ENCODE measurements around the gene SLC36A1. TPM values are rescaled to one million over a fixed set of nuclear protein-coding genes. Genes with fewer than 3 reads are reported as not detected.

SLC36A1 gene
- total RNA-seq, 1 donor from 2014 or later, result 7.9 TPM

DNA sequence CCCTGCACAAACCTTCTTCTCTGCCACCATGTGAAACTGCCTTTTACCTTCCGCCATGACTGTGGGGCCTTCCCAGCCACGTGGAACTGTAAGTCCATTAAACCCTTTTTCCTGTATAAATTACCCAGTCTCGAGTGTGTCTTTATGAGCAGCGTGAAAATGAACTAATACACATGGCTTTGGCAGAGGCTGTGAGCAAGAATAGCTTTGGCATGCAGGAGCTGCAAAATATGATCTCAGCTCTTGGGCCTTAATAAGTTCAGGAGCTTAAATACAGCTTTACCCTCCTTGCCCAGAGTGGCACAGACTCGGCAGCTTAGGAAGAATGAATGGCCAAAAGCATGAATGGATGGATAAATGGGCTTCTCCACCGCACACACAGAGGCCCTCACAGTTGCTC lies 15.7 kb upstream of the SLC36A1 start:
- H3K27ac Mint-ChIP-seq, result no peak overlapping the region
- H3K4me1 Mint-ChIP-seq (ENCODE audit: low read depth), result no peaks in the 10 kb centered on the region
- intact Hi-C loops (cut with micrococcal nuclease), result no loop called here
- H3K9me3 Mint-ChIP-seq, result no peaks in the 10 kb centered on the region
- DNase-seq (ENCODE audit: low spot score), result no peak
- no peak overlapping the region for H3K4me3 Mint-ChIP-seq
- H3K27me3 Mint-ChIP-seq (ENCODE audit: insufficient read depth), result peaks cover 7% of the 10 kb centered on the region
- no peaks in the 10 kb centered on the region for H3K36me3 Mint-ChIP-seq (ENCODE audit: low read depth)

DNA sequence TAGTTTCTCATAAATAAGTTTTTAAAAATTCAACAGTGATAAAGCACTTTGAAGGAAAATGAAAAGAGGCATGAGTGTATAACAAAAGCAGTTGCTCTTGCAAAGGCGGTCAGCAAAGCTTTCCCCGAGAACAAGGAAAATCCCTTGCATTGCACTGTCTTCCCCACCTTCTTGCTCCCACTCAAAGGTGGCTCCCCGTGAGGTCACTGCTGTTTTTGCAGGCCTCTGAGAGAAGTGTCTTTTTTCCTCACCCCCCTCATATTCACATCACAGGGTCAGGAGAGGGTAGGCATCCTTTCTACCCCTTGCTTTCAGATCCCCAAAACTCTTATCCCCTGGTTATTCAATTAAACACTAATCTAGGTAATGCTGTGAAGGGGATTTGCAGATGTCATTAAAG lies 15.2 kb upstream of the SLC36A1 start:
- no peaks in the 10 kb centered on the region for H3K9me3 Mint-ChIP-seq
- intact Hi-C loops (cut with micrococcal nuclease), result no loop called here
- no peak for DNase-seq (ENCODE audit: low spot score)
- no peak overlapping the region for H3K27ac Mint-ChIP-seq
- H3K36me3 Mint-ChIP-seq (ENCODE audit: low read depth), result no peaks in the 10 kb centered on the region
- peaks cover 7% of the 10 kb centered on the region for H3K27me3 Mint-ChIP-seq (ENCODE audit: insufficient read depth)
- no peaks in the 10 kb centered on the region for H3K4me1 Mint-ChIP-seq (ENCODE audit: low read depth)
- H3K4me3 Mint-ChIP-seq, result no peak overlapping the region

DNA sequence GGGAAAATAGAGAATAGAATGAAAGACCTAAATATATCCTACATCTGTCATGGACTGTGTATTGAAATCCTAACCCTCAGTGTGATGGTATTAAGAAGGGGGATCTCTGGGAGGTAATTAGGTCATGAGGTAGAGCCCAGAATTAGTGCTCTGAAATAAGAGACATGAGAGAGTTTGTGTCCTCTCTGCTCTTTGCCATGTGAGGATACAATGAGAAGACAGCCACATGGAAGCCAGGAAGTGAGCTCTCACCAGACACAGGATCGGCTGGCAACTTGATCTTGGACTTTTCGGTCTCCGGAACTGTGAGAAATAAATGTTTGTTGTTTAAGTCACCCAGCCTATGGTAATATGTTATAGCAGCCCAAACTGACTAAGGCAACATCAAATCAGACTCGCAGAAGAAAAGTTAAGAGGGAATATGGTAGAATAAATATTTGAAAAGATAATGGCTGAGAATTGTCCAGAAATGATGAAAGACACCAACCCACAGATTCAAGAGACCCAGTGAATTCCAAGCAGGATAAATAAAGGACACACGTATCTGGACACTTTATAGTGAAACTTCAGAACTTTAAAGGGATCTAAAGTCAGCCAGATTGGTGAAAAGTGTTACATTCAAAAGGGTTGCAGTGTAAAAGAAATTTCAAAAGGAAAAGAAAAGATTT lies 12.7 kb upstream of the SLC36A1 start:
- H3K27me3 Mint-ChIP-seq (ENCODE audit: insufficient read depth), result peaks cover 9% of the 10 kb centered on the region
- no peaks in the 10 kb centered on the region for H3K36me3 Mint-ChIP-seq (ENCODE audit: low read depth)
- peaks cover 3% of the 10 kb centered on the region for H3K9me3 Mint-ChIP-seq
- no peak overlapping the region for H3K27ac Mint-ChIP-seq
- intact Hi-C loops (cut with micrococcal nuclease), result no loop called here
- no peak for DNase-seq (ENCODE audit: low spot score)
- no peak overlapping the region for H3K4me3 Mint-ChIP-seq
- H3K4me1 Mint-ChIP-seq (ENCODE audit: low read depth), result no peaks in the 10 kb centered on the region

DNA sequence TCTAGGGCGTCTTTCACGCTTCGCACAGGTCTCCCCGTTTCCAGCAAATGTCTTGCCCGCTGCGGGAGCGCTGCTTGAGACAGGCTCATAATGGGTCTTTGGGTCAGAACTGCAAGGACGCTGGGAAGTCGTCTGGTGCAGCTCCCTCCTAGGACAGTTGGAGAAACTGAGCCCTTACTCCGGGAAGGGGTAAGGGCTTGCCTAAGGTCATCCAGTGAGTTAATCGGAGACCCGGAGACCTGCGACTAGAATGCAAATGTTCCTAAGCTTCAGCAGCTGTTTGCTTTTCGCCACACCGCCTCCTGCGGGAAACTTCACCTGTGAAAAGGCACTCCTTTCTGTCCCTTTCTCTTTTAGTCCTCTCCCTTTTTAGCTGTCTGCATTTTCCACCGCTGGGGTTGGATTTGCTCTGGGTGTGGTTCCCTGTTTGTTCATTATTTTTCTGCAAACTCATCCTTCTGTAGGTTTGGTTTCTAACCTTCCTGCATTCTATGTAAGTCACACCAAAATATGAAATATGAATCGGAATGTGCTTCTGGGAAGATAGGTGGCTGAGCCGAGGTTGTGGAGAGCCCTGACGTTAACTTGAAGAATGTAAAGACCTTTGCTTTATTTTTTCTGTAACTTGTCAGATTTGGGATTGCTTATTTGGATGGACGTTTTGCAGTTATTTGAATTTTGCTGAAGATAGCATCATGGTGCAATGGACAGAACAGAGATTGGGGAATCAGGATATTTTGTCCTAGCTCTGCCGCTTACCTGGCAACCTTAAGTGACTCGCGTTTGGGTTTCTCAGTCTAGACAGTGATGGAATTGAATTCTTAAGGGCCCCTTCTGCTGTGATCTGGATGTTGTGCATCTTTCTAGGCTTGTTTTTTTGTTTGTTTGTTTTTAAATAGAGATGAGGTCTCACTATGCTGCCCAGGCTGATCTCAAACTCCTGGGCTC lies 909 bp downstream of the SLC36A1 start:
- Mint-ChIP-seq H3K36me3 (ENCODE audit: low read depth) (no peaks in the 10 kb centered on the region), H3K9me3 (no peaks in the 10 kb centered on the region), H3K27ac (peak overlapping the region; percentile 93), H3K27me3 (ENCODE audit: insufficient read depth) (peaks cover 22% of the 10 kb centered on the region), H3K4me3 (peak overlapping the region; percentile 98), H3K4me1 (ENCODE audit: low read depth) (peaks cover 31% of the 10 kb centered on the region)
- peak; percentile 7 for DNase-seq (ENCODE audit: low spot score)
- intact Hi-C loops (cut with micrococcal nuclease), result loop anchor here (5.0 kb wide), 5 partner anchors 176 to 1091 kb away; partner anchors contain the start of genes ATOX1, GM2A and TCOF1

- H3K36me3 Mint-ChIP-seq (ENCODE audit: low read depth), result no peaks in the 10 kb centered on the region
- DNase-seq (ENCODE audit: low spot score), result no peak
- H3K4me1 Mint-ChIP-seq (ENCODE audit: low read depth), result peaks cover 31% of the 10 kb centered on the region
- H3K27me3 Mint-ChIP-seq (ENCODE audit: insufficient read depth), result peaks cover 15% of the 10 kb centered on the region
- intact Hi-C loops (cut with micrococcal nuclease), result loop anchor here (5.0 kb wide), 5 partner anchors 177 to 1092 kb away; partner anchors contain the start of genes ATOX1, GM2A and TCOF1
- H3K27ac Mint-ChIP-seq, result no peak overlapping the region
- no peaks in the 10 kb centered on the region for H3K9me3 Mint-ChIP-seq
- peak overlapping the region; percentile 98 for H3K4me3 Mint-ChIP-seq
Observed at GRCh38 chr5:151449297-151449696, 1.9 kb downstream of the SLC36A1 start.

DNA sequence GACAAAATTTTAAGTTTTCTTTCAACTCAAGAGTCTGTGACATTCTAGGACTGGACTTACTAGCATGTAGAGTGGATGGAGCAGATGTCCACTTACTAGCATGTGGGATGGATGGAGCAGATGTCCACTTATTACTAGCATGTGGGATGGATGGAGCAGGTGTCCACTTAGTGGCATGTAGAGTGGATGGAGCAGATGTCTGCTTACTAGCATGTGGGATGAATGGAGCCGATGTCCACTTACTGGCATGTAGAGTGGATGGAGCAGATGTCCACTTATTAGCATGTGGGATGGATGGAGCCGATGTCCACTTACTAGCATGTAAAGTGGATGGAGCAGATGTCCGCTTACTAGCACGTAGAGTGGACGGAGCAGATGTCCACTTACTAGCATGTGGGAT lies 2.4 kb downstream of the SLC36A1 start:
- H3K27me3 Mint-ChIP-seq (ENCODE audit: insufficient read depth), result peaks cover 13% of the 10 kb centered on the region
- DNase-seq (ENCODE audit: low spot score), result no peak
- H3K4me3 Mint-ChIP-seq, result peak overlapping the region; percentile 31
- intact Hi-C loops (cut with micrococcal nuclease), result loop anchor here (5.0 kb wide), 5 partner anchors 178 to 1093 kb away; partner anchors contain the start of genes ATOX1, GM2A and TCOF1
- H3K4me1 Mint-ChIP-seq (ENCODE audit: low read depth), result peaks cover 31% of the 10 kb centered on the region
- no peaks in the 10 kb centered on the region for H3K9me3 Mint-ChIP-seq
- no peaks in the 10 kb centered on the region for H3K36me3 Mint-ChIP-seq (ENCODE audit: low read depth)
- H3K27ac Mint-ChIP-seq, result no peak overlapping the region

DNA sequence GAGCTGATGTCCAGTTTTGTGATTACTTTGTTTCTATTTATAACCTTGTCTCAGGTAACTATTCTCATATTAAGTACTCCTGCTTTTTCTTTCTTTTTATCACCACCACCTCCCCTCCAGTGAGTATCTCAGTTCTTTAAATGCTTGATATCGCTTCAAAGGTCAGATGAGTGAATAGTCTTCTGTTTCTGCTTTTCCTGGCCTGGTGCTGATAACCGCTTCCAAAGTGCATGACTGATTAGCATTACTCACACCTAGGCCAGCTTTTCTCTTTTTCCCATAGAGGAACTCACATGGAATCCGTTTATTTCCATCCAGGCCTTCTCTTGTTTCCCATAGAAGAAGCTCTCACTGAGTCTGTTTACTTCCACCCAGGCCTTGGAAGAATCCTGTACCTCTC lies 3.2 kb downstream of the SLC36A1 start:
- intact Hi-C loops (cut with micrococcal nuclease), result no loop called here
- Mint-ChIP-seq H3K4me1 (ENCODE audit: low read depth) (peaks cover 31% of the 10 kb centered on the region), H3K36me3 (ENCODE audit: low read depth) (no peaks in the 10 kb centered on the region), H3K27ac (no peak overlapping the region), H3K9me3 (no peaks in the 10 kb centered on the region), H3K27me3 (ENCODE audit: insufficient read depth) (peaks cover 11% of the 10 kb centered on the region), H3K4me3 (no peak overlapping the region)
- DNase-seq (ENCODE audit: low spot score), result no peak

- Mint-ChIP-seq H3K27ac (no peak overlapping the region), H3K36me3 (ENCODE audit: low read depth) (no peaks in the 10 kb centered on the region), H3K9me3 (no peaks in the 10 kb centered on the region), H3K27me3 (ENCODE audit: insufficient read depth) (peaks cover 8% of the 10 kb centered on the region), H3K4me3 (no peak overlapping the region), H3K4me1 (ENCODE audit: low read depth) (peaks cover 31% of the 10 kb centered on the region)
- no peak for DNase-seq (ENCODE audit: low spot score)
- intact Hi-C loops (cut with micrococcal nuclease), result no loop called here
Observed at GRCh38 chr5:151451626-151452520, 4.5 kb downstream of the SLC36A1 start.

GRCh38 chr5:151454166-151454565 lies 6.8 kb downstream of the SLC36A1 start:
- intact Hi-C loops (cut with micrococcal nuclease), result no loop called here
- Mint-ChIP-seq H3K27me3 (ENCODE audit: insufficient read depth) (no peaks in the 10 kb centered on the region), H3K4me1 (ENCODE audit: low read depth) (peaks cover 11% of the 10 kb centered on the region), H3K9me3 (no peaks in the 10 kb centered on the region), H3K36me3 (ENCODE audit: low read depth) (no peaks in the 10 kb centered on the region), H3K27ac (no peak overlapping the region), H3K4me3 (no peak overlapping the region)
- DNase-seq (ENCODE audit: low spot score), result no peak

- no peak for DNase-seq (ENCODE audit: low spot score)
- intact Hi-C loops (cut with micrococcal nuclease), result no loop called here
- Mint-ChIP-seq H3K4me1 (ENCODE audit: low read depth) (peaks cover 9% of the 10 kb centered on the region), H3K4me3 (no peak overlapping the region), H3K36me3 (ENCODE audit: low read depth) (no peaks in the 10 kb centered on the region), H3K9me3 (no peaks in the 10 kb centered on the region), H3K27me3 (ENCODE audit: insufficient read depth) (no peaks in the 10 kb centered on the region), H3K27ac (no peak overlapping the region)
Observed at GRCh38 chr5:151454889-151455288, 7.5 kb downstream of the SLC36A1 start.

DNA sequence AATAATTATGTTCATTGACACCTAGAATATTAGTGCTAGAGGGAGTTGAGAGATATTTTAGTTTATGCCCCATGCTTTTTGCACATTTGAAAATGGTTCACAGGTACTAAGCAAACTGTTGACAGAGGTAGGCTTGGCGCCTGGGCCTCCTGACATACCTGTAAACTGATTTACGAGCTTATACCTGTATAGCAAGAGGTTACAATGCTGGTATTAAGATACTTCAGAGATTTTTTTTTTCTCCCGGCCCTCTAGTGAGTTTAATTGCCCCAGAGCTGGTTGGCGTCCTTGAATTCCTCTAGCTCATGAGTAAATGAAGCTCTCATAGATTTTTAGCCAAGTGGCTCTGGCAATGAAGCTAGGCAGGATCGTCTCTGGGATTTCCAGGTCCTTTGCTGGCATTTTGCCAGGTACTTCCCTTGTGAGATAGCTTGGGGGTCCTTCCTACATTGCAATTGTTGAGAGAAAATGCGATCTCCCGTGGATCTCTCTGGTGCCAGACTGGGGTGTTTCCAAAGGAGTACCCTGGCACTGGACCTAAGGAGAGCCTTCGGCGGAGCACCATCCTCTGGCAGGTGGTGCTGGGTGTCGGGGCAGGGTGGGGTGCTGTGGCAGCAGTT lies 9.0 kb downstream of the SLC36A1 start:
- Mint-ChIP-seq H3K9me3 (no peaks in the 10 kb centered on the region), H3K27ac (no peak overlapping the region), H3K27me3 (ENCODE audit: insufficient read depth) (no peaks in the 10 kb centered on the region), H3K4me1 (ENCODE audit: low read depth) (peaks cover 8% of the 10 kb centered on the region), H3K36me3 (ENCODE audit: low read depth) (no peaks in the 10 kb centered on the region), H3K4me3 (no peak overlapping the region)
- intact Hi-C loops (cut with micrococcal nuclease), result no loop called here
- no peak for DNase-seq (ENCODE audit: low spot score)

DNA sequence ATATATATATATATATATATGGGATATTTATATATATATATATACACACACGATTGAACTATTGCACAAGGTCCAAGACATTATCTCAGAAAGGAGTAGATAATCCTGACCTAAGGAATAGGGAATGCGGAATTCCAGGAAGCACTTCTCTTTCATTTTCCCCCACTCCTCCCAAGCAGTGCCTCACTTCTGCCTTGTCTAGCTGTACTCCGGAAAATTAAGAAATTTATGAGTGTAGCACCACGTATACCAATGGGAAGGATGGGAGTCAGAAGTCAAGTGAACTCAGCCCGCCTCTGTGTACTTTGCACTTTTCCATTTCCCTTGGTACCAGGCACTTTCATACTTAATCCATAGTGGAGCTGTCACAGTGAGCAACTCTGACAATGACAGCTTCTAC lies 10.9 kb downstream of the SLC36A1 start:
- Mint-ChIP-seq H3K4me3 (no peak overlapping the region), H3K36me3 (ENCODE audit: low read depth) (no peaks in the 10 kb centered on the region), H3K9me3 (no peaks in the 10 kb centered on the region)

More for the DNA sequence above, 10.9 kb downstream of the SLC36A1 start:
- DNase-seq (ENCODE audit: low spot score), result no peak
- intact Hi-C loops (cut with micrococcal nuclease), result no loop called here
- Mint-ChIP-seq H3K27me3 (ENCODE audit: insufficient read depth) (no peaks in the 10 kb centered on the region), H3K27ac (no peak overlapping the region), H3K4me1 (ENCODE audit: low read depth) (no peaks in the 10 kb centered on the region)
